ENCODE data around the gene ZFPM1. TPM values are rescaled to one million over a fixed set of nuclear protein-coding genes. Genes with fewer than 3 reads are reported as not detected.

ZFPM1 gene
- total and polyA plus RNA-seq, 2 of the 8 experiments (the other 6 are each of a cell fraction or from before 2014, with no cell fraction given), result 0.74 to 4.8 TPM

- TF ChIP-seq RXRA (IDR thresholded peaks at IDR 0.05; ENCODE audit: insufficient read depth, low read depth, low read length) (no peak), ZNF274 (IDR thresholded peaks at IDR 0.05; ENCODE audit: borderline replicate concordance, extremely low read depth, low read length) (no peak), SAP30 (IDR thresholded peaks at IDR 0.05; ENCODE audit: insufficient read depth, insufficient replicate concordance, low read length) (no peak), POLR2A (IDR thresholded peaks at IDR 0.05; ENCODE audit: control extremely low read depth in 1 of 2, low read depth in 2 of 2, low read length in 2 of 2) (no peak), MAFK (IDR thresholded peaks at IDR 0.05; ENCODE audit: low read depth, low read length) (no peak)
Observed at GRCh38 chr16:88525663-88525990, 72.5 kb downstream of the ZFPM1 start (continued).
